ENCODE measurements around the gene ATP13A2.

Gene ATP13A2

GRCh38 chr1:17004466-17005364, 7.0 kb downstream of the ATP13A2 start:
- no peak for DNase-seq (ENCODE audit: low read depth)

DNA sequence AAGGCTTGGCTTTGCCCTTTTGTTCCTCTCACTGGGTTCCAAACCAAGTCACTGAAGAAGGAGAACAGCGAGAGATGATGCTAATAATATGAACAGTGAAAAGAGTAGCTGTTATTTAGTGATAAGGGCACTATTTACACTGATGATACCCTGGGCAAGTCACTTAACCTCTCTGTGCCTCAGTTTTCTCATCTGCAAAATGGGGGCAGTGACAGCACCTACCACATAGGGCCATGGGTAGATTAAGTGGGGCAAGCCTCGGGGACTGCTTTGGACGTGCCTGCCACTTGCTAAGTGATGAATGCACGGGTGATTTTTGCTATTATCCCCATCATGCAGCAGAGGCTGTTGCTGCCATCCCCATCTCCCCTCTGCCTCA, 9.2 kb downstream of the ATP13A2 start:
- DNase-seq (ENCODE audit: low read depth): no peak

GRCh38 chr1:17001760-17002523, 9.8 kb downstream of the ATP13A2 start:
- no peak for DNase-seq (ENCODE audit: low read depth)

GRCh38 chr1:16999863-17000262, 11.9 kb downstream of the ATP13A2 start:
- no peak for DNase-seq (ENCODE audit: low read depth)

- DNase-seq (ENCODE audit: low read depth): no peak
Measured at GRCh38 chr1:16998589-16998988, 13.1 kb downstream of the ATP13A2 start.

- no peak for DNase-seq (ENCODE audit: low read depth)
Measured at GRCh38 chr1:16996845-16997244, 14.9 kb downstream of the ATP13A2 start.

GRCh38 chr1:16993521-16994038, 18.1 kb downstream of the ATP13A2 start:
- no peak for DNase-seq (ENCODE audit: low read depth)

- DNase-seq (ENCODE audit: low read depth): no peak
Measured at GRCh38 chr1:16992675-16993074, 19.1 kb downstream of the ATP13A2 start.

DNA sequence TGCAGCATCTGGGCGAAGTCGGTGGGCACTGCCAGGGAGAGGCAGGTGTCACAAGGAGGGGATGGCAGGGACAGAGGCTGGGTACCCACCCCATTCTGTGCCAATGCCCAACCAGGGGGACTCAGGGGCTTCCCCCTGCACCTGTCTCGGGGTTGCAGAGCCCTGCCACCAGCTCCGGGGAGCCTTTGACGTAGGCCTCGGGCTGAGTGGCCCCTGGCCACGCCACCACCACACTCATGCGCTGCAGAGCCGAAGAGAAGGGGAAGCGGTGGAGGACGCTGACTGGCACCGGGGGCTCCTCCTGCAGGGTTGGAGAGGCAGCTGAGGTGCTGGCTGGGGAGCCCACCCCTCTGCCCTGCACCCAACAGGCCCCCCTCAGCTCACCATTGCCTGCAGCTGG, 19.6 kb downstream of the ATP13A2 start:
- DNase-seq (ENCODE audit: low read depth): no peak

DNA sequence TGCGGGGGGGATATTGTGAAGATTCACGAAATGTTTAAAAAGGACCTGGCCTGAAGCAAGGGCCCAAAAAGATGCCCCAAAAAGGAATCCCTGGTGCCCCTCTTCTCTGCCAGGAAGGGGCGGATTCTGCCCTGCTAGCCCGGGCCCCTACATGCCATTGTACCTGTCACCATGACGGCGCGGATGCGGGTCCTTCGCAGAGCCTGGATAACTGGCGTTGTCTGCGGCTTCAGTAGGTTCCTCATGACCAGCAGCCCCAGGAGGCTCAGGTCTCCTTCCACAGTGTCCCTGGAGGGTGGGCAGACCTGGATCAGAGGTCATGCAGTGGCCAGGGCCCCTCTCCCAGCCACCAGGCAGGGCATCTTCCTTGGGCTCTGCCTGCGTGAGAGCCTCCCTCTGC, 20.2 kb downstream of the ATP13A2 start:
- no peak for DNase-seq (ENCODE audit: low read depth)

GRCh38 chr1:16989676-16990391, 21.9 kb downstream of the ATP13A2 start:
- no peak for DNase-seq (ENCODE audit: low read depth)

GRCh38 chr1:16988210-16988609, 23.5 kb downstream of the ATP13A2 start:
- no peak for DNase-seq (ENCODE audit: low read depth)

DNA sequence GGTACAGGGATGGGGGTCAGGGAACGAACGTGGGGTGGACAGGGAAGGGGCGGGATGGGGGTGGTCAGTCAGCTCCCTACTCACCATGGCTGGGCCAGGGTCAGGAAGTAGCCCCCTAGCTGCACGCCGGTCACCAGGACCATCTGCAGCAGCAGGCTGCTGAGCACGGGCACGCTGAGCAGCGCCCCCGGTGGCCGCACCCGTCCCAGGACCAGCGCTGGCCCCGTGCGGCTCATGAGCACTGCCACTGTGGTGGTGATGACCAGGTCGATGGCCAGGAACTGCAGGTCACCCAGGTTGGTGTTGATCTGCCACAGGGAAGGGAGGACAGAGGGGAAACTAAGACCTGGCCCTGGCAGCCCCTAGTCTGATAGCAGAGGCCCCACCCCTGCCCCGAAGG, 24.8 kb downstream of the ATP13A2 start:
- DNase-seq (ENCODE audit: low read depth): no peak

GRCh38 chr1:16986560-16986959, 25.2 kb downstream of the ATP13A2 start:
- no peak for DNase-seq (ENCODE audit: low read depth)

GRCh38 chr1:16986113-16986512, 25.6 kb downstream of the ATP13A2 start:
- DNase-seq (ENCODE audit: low read depth): no peak

GRCh38 chr1:16984717-16985116, 27.0 kb downstream of the ATP13A2 start:
- no peak for DNase-seq (ENCODE audit: low read depth)

- DNase-seq (ENCODE audit: low read depth): no peak
Measured at GRCh38 chr1:16983649-16984048, 28.1 kb downstream of the ATP13A2 start.

DNA sequence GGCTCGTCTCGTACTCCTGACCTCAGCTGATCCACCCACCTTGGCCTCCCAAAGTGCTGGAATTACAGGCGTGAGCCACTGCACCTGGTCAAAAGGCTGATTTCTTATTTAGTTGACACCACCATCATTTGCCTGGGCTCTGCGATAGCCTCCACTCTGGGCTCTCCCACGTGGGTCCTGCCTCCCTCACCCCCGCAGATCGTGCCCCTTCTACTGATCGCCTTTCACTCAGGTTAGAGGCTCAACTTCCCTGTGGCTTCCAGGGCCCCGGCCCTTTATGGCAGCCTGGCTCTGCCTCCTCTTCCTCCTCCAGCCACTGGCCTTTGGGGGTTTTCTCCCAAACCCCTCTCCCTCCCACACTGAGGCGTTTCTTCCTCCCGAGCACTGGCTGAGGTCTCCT, 28.8 kb downstream of the ATP13A2 start:
- no peak for DNase-seq (ENCODE audit: low read depth)

GRCh38 chr1:16981269-16981849, 30.4 kb downstream of the ATP13A2 start:
- no peak for DNase-seq (ENCODE audit: low read depth)

GRCh38 chr1:16980473-16981268, 31.1 kb downstream of the ATP13A2 start, which contains the start of gene MFAP2:
Gene MFAP2, minus strand, starts transcription at chr1:16980620. Its CDS starts 2,347 bp downstream, at chr1:16978273.
- no peak for DNase-seq (ENCODE audit: low read depth)

Data from stimulated activated CD8-positive, alpha-beta memory T cell treated with anti-CD3 and anti-CD28 coated beads, Interleukin-7, amount 100 ng/mL, for 24 hours (primary cell).